NCI-H2196 (cell line): ENCODE data around the gene MAGEB17.

Experiments
- DNase-seq: peaks from one replicate; lab custom pipeline; 2025; ENCODE audit not compliant: unreplicated experiment; lab: John Stamatoyannopoulos, UW

MAGEB17 gene

DNA sequence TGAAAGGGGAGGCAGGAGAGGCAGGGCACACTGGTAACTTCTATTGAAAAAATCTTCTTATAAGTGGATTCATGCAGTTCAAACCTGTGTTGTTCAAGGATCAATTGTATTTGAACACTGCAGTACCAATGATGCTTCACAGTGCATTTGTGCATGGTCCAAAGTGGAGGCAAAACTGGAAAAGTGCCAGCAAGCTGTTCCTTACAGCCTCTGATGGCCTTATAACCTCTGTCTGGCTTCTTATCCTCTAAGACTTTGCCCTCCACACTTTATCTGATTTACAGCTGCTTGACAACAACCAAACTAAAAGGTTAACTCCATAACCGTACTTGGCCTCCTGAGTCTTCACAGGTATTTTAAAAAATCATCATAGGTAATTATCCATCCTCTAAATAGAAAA, 40.4 kb downstream of the MAGEB17 start:
- DNase-seq: no peak

- no peak for DNase-seq
Measured at GRCh38 chrX:16208601-16209000, 41.3 kb downstream of the MAGEB17 start.

DNA sequence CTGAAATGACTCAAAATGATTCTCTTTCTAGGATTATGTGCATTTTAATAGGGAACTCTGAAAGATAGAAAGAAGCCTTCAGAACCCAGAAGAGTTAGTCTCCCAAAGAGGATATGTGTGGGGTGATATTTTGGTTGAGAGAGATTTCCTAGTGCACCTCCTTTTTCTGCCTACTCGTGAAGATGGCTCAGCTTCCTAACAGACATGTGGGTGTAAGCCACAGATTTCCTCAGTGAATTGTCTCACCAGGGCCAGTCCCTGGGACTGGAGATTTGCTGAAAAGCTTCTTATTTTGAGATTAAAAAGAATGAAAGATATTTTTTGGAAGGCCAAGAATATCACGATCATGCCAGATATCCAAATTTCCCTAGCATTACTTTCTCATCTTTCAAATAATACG, 42.8 kb downstream of the MAGEB17 start:
- DNase-seq: no peak

- DNase-seq: no peak
Measured at GRCh38 chrX:16212024-16212423, 44.7 kb downstream of the MAGEB17 start.

GRCh38 chrX:16212436-16212835, 45.2 kb downstream of the MAGEB17 start:
- no peak for DNase-seq

DNA sequence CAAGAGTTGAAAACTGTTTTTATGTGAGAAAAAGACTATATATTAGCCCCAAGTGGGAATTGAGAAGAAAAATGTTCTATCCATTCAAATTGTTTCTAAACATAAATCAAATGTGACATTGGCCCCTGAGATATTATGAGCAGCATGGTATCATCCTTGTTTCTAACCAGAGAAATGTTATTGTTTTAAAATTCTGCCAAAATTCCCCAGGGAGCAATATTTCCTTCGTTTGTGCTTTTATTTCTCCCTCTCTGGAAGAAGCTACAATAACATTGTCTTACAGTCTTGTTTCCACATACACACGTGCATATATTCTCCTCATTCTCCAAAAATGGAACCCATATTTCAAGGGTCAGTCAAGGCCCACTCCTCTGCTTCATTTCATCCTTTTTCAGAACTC, 46.7 kb downstream of the MAGEB17 start:
- DNase-seq: no peak

- DNase-seq: no peak
Measured at GRCh38 chrX:16215660-16216059, 48.4 kb downstream of the MAGEB17 start.
